Upper lobe of left lung (tissue), 4 donors: ENCODE results near the gene FAM118A.

ENCODE experiments used
- EP300 ChIP-seq, 4 donors: sonication (generic); formaldehyde crosslinking; IDR thresholded peaks; one replicate each; pipeline ENCODE4 v1.5.1; 2017; ENCODE audit warnings: antibody characterized with exemption in 4 of 4, control low read depth in 2 of 4
- POLR2A ChIP-seq, 4 donors: fragments of 450-650 bp; IDR thresholded peaks; one replicate each; pipeline ENCODE4 v1.5.1; 2016 to 2017; ENCODE audit warnings: antibody characterized with exemption in 4 of 4, mild to moderate bottlenecking in 2 of 4
- TF ChIP-seq, protein P1 (sequence below), 6 experiments: fragments of 450-650 bp in 4 of 6; fragments of 200-600 bp in 2 of 6; sonication (generic) in 2 of 6; IDR thresholded peaks; one replicate each; pipeline ENCODE4 v1.5.1; 2016 to 2019; ENCODE audit warnings: antibody characterized with exemption in 6 of 6

DNA sequence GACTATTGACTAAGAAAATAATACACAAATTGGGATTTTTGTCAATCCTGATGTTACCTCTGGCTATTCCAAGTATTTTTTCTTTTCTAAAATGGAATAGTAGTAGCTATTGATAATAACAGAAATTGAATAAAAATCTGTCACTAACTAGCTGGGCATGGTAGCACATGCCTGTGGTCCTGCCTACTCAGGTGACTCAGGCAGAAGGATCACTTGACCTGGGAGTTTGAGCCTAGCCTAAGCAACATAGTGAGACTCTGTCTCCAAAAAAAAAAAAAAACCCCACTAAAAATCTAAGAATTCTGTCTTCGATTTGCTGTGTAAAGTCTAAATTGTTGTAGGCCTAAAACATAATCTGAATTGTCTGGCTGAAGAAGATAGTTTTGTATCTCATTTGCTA lies 42.2 kb downstream of the FAM118A start:
- TF ChIP-seq POLR2A (IDR thresholded peaks at IDR 0.05) (no peak), EP300 (IDR thresholded peaks at IDR 0.05) (no peak)
- TF ChIP-seq, protein P1, sequence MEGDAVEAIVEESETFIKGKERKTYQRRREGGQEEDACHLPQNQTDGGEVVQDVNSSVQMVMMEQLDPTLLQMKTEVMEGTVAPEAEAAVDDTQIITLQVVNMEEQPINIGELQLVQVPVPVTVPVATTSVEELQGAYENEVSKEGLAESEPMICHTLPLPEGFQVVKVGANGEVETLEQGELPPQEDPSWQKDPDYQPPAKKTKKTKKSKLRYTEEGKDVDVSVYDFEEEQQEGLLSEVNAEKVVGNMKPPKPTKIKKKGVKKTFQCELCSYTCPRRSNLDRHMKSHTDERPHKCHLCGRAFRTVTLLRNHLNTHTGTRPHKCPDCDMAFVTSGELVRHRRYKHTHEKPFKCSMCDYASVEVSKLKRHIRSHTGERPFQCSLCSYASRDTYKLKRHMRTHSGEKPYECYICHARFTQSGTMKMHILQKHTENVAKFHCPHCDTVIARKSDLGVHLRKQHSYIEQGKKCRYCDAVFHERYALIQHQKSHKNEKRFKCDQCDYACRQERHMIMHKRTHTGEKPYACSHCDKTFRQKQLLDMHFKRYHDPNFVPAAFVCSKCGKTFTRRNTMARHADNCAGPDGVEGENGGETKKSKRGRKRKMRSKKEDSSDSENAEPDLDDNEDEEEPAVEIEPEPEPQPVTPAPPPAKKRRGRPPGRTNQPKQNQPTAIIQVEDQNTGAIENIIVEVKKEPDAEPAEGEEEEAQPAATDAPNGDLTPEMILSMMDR (IDR thresholded peaks at IDR 0.05), result no peak
